Spleen (tissue), 11 donors: ENCODE data around the gene NUP85. TPM values are rescaled to one million over a fixed set of nuclear protein-coding genes. Genes with fewer than 3 reads are reported as not detected.
"Not testable (repeated sequence)": the region's sequence is repeated elsewhere in the genome, so short reads cannot be mapped to it uniquely, and the experiment has no call there.

Experiments used
- DNase-seq: peaks from one replicate; pipeline ENCODE4 v3.0.0-alpha.2; 2020
- H3K27ac ChIP-seq, 8 donors: fragments of 200-600 bp; sonication (generic) in 7 of 8; 1 replicate in 4 of 8; 2 replicates in 4 of 8; pipeline versions ENCODE4 v1.5.0 to v1.8.0; 2016 to 2021; ENCODE audit warnings: inconsistent platforms in 4 of 8, mild to moderate bottlenecking in 4 of 8, moderate library complexity in 1 of 8
- H3K27me3 ChIP-seq, 7 donors: fragments of 200-600 bp; sonication (generic) in 6 of 7; replicated peaks in 1 of 7; 1 replicate in 4 of 7; 2 replicates in 3 of 7; pipeline versions ENCODE4 v1.5.0 to v1.8.0; 2016 to 2021; ENCODE audit warnings: inconsistent platforms in 3 of 7, mild to moderate bottlenecking in 1 of 7
- H3K36me3 ChIP-seq, 6 donors: fragments of 200-600 bp; sonication (generic) in 5 of 6; 1 replicate in 4 of 6; 2 replicates in 2 of 6; pipeline versions ENCODE4 v1.5.0 to v1.8.0; 2016 to 2021; ENCODE audit warnings: inconsistent platforms in 2 of 6
- H3K4me1 ChIP-seq, 6 donors: fragments of 200-600 bp; sonication (generic) in 5 of 6; 1 replicate in 3 of 6; 2 replicates in 3 of 6; pipeline versions ENCODE4 v1.5.0 to v1.8.0; 2016 to 2021; ENCODE audit warnings: inconsistent platforms in 3 of 6
- H3K4me3 ChIP-seq, 8 donors: fragments of 200-600 bp; sonication (generic) in 7 of 8; 1 replicate in 4 of 8; 2 replicates in 4 of 8; pipeline versions ENCODE4 v1.5.0 to v1.8.0; 2016 to 2021; ENCODE audit warnings: inconsistent platforms in 4 of 8, mild to moderate bottlenecking in 4 of 8, moderate library complexity in 2 of 8
- H3K9me3 ChIP-seq, 8 donors: fragments of 200-600 bp; sonication (generic) in 7 of 8; 1 replicate in 4 of 8; 2 replicates in 4 of 8; pipeline versions ENCODE4 v1.5.0 to v1.8.0; 2016 to 2021; ENCODE audit warnings: inconsistent platforms in 4 of 8
- POLR2A ChIP-seq, 3 donors: fragments of 450-650 bp; IDR thresholded peaks; one replicate each; pipeline ENCODE4 v1.5.1; 2017; ENCODE audit warnings: antibody characterized with exemption in 3 of 3, mild to moderate bottlenecking in 1 of 3
- POLR2AphosphoS5 ChIP-seq, 3 donors: sonication (generic); formaldehyde crosslinking; IDR thresholded peaks; one replicate each; pipeline ENCODE4 v1.5.1; 2017; ENCODE audit warnings: antibody characterized with exemption in 3 of 3
- WGBS, 5 donors: extraction: QIAGEN DNeasy Blood & Tissue Kit in 3 of 5; methylation state at CpG; one replicate each; pipeline versions ENCODE4 v1.1.5 to v1.1.7; 2013 to 2018; 5-methylcytosine and 5-hydroxymethylcytosine counted together
- intact Hi-C: fragments of 100-400 bp; cut with DNase I; formaldehyde crosslinking; loops from one replicate; pipeline ENCODE4 v1.15.0; 2023; ENCODE audit warnings: low total_unique reads
- polyA plus RNA-seq, 3 donors: library from polyadenylated mRNA; stranded (reverse); fragments of 200-250 nt; gene quantifications; one replicate each; pipeline ENCODE4 v1.2.1, GENCODE V29; 2013
- total RNA-seq, 7 donors: library from RNA; depleted of rRNA in 3 of 7; stranded (reverse); fragments of >200 nt in 3 of 7; fragmentation: NEBNext Ultra II Directional in 4 of 7; extraction: Animal tissue kit (Norgen Biotek cat#: 25700) in 4 of 7; gene quantifications; one replicate each; pipeline versions ENCODE4 v1.1.0 to v1.2.1, GENCODE V29; 2016 to 2021
- TF ChIP-seq, protein P1 (sequence below), 11 experiments: fragments of 200-600 bp in 7 of 11; fragments of 450-650 bp in 4 of 11; sonication (generic) in 4 of 11; IDR thresholded peaks in 8 of 11; conservative IDR thresholded peaks in 3 of 11; 1 replicate in 7 of 11; 2 replicates in 4 of 11; pipeline versions ENCODE4 v1.4.0 to v1.8.0; 2016 to 2021; ENCODE audit warnings: antibody characterized with exemption in 11 of 11, inconsistent platforms in 4 of 11, mild to moderate bottlenecking in 1 of 11
- donor health status: healthy with polysubstance abuse.
- donor health status: DM: no; HTN: no; CAD: no; lungs with moderate emphysema.
- donor health status: DM: no; HTN: no; CAD: no.
- donor health status: Bipolar disorder and iron deficiency.
- donor health status: healthy.
- donor health status: DM: no; HTN: no; CAD: no.
- donor health status: DM: yes; HTN: yes; CAD: no.

The NUP85 gene
- total and polyA plus RNA-seq, 10 donors: 35.5 to 83.8 (median 63.9) TPM

DNA sequence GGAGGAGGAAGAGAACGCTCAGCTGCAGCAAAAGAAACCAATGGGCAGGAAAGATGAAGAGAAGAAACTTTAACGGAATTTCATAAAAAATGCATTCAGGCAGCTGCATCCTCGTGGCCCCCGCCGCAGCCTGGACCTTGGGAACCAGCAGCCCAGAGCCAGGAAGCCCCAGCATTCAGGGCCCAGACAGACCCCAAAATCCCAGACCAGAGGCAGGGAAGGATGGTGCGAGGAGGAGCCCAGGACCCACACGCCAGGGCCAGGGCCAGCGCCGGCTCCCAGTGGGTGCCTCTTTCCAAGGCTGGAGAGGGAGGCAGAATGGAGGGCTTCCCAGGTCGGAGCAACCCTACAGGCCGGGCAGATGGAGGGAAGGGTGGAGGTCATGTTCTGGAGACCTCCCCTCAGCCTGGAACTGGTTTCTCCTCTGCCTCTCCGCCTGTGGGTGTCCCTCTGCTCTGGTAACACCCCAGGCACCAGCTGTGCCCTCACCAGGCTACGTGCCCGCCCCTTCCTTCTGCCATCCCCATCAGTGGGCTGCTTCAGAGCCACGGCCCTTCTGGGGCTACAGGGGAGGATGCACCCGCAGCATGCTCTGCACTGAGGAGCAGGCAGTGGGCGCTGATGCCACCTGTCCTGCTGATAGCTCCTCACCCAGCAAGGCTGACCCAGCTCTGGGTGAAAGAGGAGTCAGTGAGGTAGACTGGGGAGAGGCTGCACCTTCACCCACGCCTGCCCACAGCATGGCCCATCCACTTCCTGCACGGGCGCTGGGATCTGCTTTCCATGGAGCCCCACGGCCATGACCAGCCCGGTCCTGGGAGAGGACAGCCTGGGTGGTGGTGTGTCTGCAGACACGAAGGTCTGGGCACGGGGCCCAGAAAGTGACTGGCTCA is 66.7 kb downstream of the NUP85 start:
- intact Hi-C loops: no loop called here
- Histone ChIP-seq H3K4me3 (peak overlapping the region; percentile 15 to 90 (median 86)), H3K27ac (peak overlapping the region; percentile 91 to 99 (median 97)), H3K9me3 (no peaks in the 10 kb centered on the region), H3K36me3 (peaks cover 0 to 36% (median 9%) of the 10 kb centered on the region in 6 donors), H3K27me3 (no peaks in the 10 kb centered on the region), H3K4me1 (peaks cover 16 to 62% (median 45%) of the 10 kb centered on the region in 6 donors)
- TF ChIP-seq POLR2AphosphoS5 (IDR thresholded peaks at IDR 0.05): peak in 2 of 3 donors; percentile 3 to 12
- no peak for TF ChIP-seq POLR2A (IDR thresholded peaks at IDR 0.05)
- peak; percentile 79 for DNase-seq
- WGBS, 5 donors: 45 to 64% (median 55%) methylated on average over 19 to 24 of the region's 24 CpGs

DNA sequence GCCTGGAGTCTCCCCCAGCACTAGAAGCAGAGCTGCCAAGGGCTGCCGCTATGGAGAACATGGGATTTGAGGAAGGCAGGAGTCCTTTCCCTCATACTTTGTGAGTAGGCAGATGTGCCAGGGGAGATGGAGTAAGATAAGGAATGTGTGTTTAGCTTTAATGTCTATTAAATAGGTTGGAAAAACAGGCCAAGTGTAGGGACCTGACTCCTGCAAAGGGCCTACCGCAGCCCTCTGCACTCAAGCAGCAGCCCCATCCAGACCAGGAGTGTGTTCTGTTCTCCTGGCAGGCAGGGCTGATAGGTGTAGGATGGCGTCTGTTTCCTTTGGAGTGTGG is 67.3 kb downstream of the NUP85 start:
- H3K27ac ChIP-seq: peak overlapping the region in 2 of 8 donors; percentile 97 to 98
- no peaks in the 10 kb centered on the region for H3K27me3 ChIP-seq
- peaks cover 0 to 37% (median 7%) of the 10 kb centered on the region in 6 donors for H3K36me3 ChIP-seq
- intact Hi-C loops: no loop called here
- WGBS, 5 donors: 61 to 80% (median 66%) methylated on average over 3 of the region's 3 CpGs
- H3K4me1 ChIP-seq: peaks cover 16 to 56% (median 39%) of the 10 kb centered on the region in 6 donors
- TF ChIP-seq POLR2A (IDR thresholded peaks at IDR 0.05): no peak
- TF ChIP-seq, protein P1, sequence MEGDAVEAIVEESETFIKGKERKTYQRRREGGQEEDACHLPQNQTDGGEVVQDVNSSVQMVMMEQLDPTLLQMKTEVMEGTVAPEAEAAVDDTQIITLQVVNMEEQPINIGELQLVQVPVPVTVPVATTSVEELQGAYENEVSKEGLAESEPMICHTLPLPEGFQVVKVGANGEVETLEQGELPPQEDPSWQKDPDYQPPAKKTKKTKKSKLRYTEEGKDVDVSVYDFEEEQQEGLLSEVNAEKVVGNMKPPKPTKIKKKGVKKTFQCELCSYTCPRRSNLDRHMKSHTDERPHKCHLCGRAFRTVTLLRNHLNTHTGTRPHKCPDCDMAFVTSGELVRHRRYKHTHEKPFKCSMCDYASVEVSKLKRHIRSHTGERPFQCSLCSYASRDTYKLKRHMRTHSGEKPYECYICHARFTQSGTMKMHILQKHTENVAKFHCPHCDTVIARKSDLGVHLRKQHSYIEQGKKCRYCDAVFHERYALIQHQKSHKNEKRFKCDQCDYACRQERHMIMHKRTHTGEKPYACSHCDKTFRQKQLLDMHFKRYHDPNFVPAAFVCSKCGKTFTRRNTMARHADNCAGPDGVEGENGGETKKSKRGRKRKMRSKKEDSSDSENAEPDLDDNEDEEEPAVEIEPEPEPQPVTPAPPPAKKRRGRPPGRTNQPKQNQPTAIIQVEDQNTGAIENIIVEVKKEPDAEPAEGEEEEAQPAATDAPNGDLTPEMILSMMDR (IDR thresholded peaks at IDR 0.05 in 8 of 11, conservative IDR thresholded peaks at IDR 0.05 in 3 of 11): no peak
- TF ChIP-seq POLR2AphosphoS5 (IDR thresholded peaks at IDR 0.05): no peak
- no peak overlapping the region for H3K4me3 ChIP-seq
- H3K9me3 ChIP-seq: no peaks in the 10 kb centered on the region
- DNase-seq: no peak

DNA sequence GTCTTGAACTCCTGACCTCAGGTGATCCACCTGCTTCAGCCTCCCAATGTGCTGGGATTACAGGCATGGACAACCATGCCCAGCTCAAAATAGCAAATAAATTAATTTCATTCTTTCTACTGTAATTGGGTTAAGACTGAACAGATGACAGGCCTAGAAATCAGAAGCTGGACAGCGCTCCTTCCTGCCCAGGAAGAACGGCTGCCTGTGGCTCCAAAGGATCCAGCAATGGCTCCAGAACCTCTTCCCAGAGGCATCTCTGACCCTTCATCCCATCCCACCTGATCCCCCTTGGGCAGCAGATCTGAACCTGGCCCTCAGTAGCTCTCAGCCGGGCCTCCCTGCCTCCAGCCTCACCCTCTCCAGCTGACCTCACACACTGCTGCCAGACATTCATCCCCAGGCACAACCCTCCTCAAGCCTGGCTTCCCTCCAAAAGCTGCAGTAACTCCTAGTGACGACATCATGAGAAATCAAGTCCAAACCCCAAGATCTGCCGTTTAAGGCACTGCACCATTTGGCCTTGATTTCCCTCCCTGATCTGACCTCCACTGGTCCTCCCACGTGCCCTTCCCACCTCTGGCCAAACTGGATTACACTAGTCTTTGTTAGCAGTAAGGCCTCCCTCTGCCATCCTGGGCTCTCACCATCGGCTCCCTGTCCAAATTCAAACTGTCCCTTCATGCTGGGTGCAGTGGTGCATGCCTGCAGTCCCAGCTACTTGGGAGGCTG is 68.7 kb downstream of the NUP85 start:
- Histone ChIP-seq H3K27me3 (no peaks in the 10 kb centered on the region), H3K4me1 (peaks cover 16 to 43% (median 30%) of the 10 kb centered on the region in 6 donors), H3K4me3 (no peak overlapping the region), H3K27ac (no peak overlapping the region), H3K9me3 (no peaks in the 10 kb centered on the region), H3K36me3 (peaks cover 0 to 48% (median 12%) of the 10 kb centered on the region in 6 donors)
- no peak for TF ChIP-seq POLR2AphosphoS5 (IDR thresholded peaks at IDR 0.05)
- TF ChIP-seq, protein P1 (IDR thresholded peaks at IDR 0.05 in 8 of 11, conservative IDR thresholded peaks at IDR 0.05 in 3 of 11): no peak
- no peak for TF ChIP-seq POLR2A (IDR thresholded peaks at IDR 0.05)
- 69 to 82% (median 79%) methylated on average over 7 of the region's 7 CpGs for WGBS, 5 donors
- intact Hi-C loops: no loop called here
- peak; percentile 31 for DNase-seq

DNA sequence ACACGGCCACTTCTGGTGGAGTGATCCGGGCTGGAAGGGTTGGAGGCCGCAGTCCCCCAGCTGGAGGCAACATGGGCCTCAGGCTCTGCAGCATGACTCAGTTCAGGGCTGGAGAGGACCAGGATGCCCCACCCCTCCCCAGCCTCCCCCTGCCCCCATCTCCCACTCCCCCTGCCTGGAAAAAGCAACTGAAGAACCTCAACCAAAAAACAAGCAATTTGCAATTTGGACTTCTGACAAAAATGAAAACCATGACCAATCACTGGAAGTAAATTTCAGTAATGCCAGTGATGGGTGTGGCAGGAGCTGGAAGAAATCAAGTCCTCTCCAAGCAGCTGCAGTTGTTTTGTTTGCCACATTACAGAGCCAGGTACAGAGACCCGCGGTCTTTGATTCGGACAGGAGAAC is 72.2 kb downstream of the NUP85 start:
- WGBS, 5 donors: 84 to 95% (median 93%) methylated on average over 6 of the region's 6 CpGs

DNA sequence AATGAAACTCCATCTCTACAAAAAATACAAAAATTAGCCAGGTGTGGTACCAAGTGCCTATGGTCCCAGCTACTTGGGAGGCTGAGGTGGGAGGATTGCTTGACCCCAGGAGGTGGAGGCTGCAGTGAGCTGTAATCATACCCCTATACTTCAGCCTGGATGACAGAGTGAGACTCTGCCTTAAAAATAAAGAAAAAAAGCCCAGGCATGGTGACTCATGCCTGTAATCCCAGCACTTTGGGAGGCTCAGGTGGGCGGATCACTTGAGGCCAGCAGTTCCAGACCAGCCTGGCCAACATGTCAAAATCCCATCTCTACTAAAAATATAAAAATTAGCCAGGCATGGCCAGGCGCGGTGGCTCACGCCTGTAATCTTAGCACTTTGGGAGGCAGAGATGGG is 74.7 kb downstream of the NUP85 start:
- intact Hi-C loops, H3K27me3 ChIP-seq, DNase-seq, H3K4me1 ChIP-seq, H3K9me3 ChIP-seq, H3K4me3 ChIP-seq, H3K27ac ChIP-seq: not testable (repeated sequence)
- H3K36me3 ChIP-seq: peaks cover 0 to 81% (median 34%) of the 10 kb centered on the region in 6 donors
- 94 to 98% (median 95%) methylated on average over 4 of the region's 4 CpGs for WGBS, 5 donors

More for the DNA sequence above, 72.2 kb downstream of the NUP85 start:
- Histone ChIP-seq H3K27ac (no peak overlapping the region), H3K9me3 (no peaks in the 10 kb centered on the region), H3K36me3 (peaks cover 0 to 81% (median 25%) of the 10 kb centered on the region in 6 donors), H3K4me1 (peaks cover under 1 to 15% (median 4%) of the 10 kb centered on the region in 6 donors), H3K4me3 (no peak overlapping the region), H3K27me3 (no peaks in the 10 kb centered on the region)
- no peak for DNase-seq
- intact Hi-C loops: no loop called here
- TF ChIP-seq POLR2AphosphoS5 (IDR thresholded peaks at IDR 0.05) (no peak), POLR2A (IDR thresholded peaks at IDR 0.05) (no peak)
- TF ChIP-seq, protein P1 (IDR thresholded peaks at IDR 0.05 in 8 of 11, conservative IDR thresholded peaks at IDR 0.05 in 3 of 11): no peak
